Measurements from ENCODE around the gene GPR183. TPM values are rescaled to one million over a fixed set of nuclear protein-coding genes. Genes with fewer than 3 reads are reported as not detected.

GPR183 gene
- total RNA-seq, 1 experiment from 2014 or later = 0.15 TPM

DNA sequence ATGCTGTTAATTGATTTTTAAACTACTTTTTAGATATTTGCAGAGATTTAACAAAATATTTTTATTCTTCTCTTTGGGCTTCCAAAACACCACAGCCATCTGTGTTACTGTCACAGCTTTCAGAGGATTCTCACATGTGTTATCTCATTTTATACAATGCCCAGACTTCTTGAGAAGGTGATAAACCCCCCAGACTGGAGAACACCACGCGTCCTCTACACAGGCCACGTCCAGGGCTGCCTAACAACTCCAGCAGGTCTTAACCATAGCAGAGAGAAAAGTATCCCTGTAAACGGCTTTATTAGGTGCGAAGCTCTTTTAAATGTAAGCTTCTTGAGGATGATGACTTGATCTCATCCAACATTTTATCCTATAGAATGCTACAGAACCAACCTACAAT is 2.0 kb downstream of the GPR183 start:
- no peak overlapping the region for H3K4me3 ChIP-seq (ENCODE audit: low read depth in 2 of 2, low read length in 2 of 2)
- no peak overlapping the region for H3K27ac ChIP-seq (ENCODE audit: low read length)
- ChIA-PET CTCF (no interaction called here), POLR2A (no interaction called here)
- in situ Hi-C loops (cut with HindIII; ENCODE audit: low pct_unique_long_range_greater_than_20kb, low sequenced_read_pairs) = no loop called here
- H3K4me1 ChIP-seq (ENCODE audit: control insufficient read depth, insufficient read depth, low read length) = no peaks in the 10 kb centered on the region
- no peaks in the 10 kb centered on the region for H3K27me3 ChIP-seq (ENCODE audit: control insufficient read depth, insufficient read depth, low read length)
- intact Hi-C loops (cut with micrococcal nuclease; ENCODE audit: unreplicated experiment) = no loop called here
- no peak for DNase-seq (ENCODE audit: low read depth, low spot score)
- TF ChIP-seq, protein P1, sequence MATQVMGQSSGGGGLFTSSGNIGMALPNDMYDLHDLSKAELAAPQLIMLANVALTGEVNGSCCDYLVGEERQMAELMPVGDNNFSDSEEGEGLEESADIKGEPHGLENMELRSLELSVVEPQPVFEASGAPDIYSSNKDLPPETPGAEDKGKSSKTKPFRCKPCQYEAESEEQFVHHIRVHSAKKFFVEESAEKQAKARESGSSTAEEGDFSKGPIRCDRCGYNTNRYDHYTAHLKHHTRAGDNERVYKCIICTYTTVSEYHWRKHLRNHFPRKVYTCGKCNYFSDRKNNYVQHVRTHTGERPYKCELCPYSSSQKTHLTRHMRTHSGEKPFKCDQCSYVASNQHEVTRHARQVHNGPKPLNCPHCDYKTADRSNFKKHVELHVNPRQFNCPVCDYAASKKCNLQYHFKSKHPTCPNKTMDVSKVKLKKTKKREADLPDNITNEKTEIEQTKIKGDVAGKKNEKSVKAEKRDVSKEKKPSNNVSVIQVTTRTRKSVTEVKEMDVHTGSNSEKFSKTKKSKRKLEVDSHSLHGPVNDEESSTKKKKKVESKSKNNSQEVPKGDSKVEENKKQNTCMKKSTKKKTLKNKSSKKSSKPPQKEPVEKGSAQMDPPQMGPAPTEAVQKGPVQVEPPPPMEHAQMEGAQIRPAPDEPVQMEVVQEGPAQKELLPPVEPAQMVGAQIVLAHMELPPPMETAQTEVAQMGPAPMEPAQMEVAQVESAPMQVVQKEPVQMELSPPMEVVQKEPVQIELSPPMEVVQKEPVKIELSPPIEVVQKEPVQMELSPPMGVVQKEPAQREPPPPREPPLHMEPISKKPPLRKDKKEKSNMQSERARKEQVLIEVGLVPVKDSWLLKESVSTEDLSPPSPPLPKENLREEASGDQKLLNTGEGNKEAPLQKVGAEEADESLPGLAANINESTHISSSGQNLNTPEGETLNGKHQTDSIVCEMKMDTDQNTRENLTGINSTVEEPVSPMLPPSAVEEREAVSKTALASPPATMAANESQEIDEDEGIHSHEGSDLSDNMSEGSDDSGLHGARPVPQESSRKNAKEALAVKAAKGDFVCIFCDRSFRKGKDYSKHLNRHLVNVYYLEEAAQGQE (IDR thresholded peaks at IDR 0.05; ENCODE audit: insufficient read depth in 1 of 2, low read depth in 2 of 2, low read length in 1 of 2) = no peak
- TF ChIP-seq TCF7L2 (IDR thresholded peaks at IDR 0.05; ENCODE audit: low read depth, low read length) (no peak), SIN3A (IDR thresholded peaks at IDR 0.05; ENCODE audit: borderline replicate concordance, insufficient read depth, low read depth, low read length) (no peak), POLR2AphosphoS5 (IDR thresholded peaks at IDR 0.05; ENCODE audit: low read depth, low read length) (no peak)
- TF ChIP-seq, protein P2, sequence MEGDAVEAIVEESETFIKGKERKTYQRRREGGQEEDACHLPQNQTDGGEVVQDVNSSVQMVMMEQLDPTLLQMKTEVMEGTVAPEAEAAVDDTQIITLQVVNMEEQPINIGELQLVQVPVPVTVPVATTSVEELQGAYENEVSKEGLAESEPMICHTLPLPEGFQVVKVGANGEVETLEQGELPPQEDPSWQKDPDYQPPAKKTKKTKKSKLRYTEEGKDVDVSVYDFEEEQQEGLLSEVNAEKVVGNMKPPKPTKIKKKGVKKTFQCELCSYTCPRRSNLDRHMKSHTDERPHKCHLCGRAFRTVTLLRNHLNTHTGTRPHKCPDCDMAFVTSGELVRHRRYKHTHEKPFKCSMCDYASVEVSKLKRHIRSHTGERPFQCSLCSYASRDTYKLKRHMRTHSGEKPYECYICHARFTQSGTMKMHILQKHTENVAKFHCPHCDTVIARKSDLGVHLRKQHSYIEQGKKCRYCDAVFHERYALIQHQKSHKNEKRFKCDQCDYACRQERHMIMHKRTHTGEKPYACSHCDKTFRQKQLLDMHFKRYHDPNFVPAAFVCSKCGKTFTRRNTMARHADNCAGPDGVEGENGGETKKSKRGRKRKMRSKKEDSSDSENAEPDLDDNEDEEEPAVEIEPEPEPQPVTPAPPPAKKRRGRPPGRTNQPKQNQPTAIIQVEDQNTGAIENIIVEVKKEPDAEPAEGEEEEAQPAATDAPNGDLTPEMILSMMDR (IDR thresholded peaks at IDR 0.05) = no peak
- H3K9me3 ChIP-seq (ENCODE audit: control insufficient read depth, insufficient read depth, low read depth, low read length) = no peaks in the 10 kb centered on the region
- BruUV-seq (replicated peaks) = no TSS peak
- ATAC-seq = no peak
- no peaks in the 10 kb centered on the region for H3K36me3 ChIP-seq (ENCODE audit: control insufficient read depth, insufficient read depth, low read length)

DNA sequence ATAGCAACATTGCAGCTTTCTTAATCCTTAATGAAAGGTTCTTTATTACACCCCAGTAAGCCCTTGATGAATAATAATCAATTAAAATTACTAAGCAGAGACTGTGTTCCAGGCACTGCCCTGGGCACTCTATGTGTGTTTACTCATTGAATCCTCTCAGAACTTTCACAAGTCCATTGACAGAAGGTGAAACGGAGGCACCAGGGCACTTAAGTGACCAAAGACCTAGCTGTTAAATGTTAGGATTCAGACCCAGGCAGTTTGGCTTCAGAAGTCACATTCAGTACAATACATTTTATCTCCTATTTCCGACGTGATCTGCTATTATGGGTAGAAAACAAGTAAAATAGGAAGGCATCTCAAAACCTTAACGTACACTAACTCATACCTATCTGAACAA is 2.7 kb downstream of the GPR183 start:
- intact Hi-C loops (cut with micrococcal nuclease; ENCODE audit: unreplicated experiment) = no loop called here
- no peak overlapping the region for H3K27ac ChIP-seq (ENCODE audit: low read length)
- ChIA-PET POLR2A (no interaction called here), CTCF (no interaction called here)
- BruUV-seq (replicated peaks) = no TSS peak
- in situ Hi-C loops (cut with HindIII; ENCODE audit: low pct_unique_long_range_greater_than_20kb, low sequenced_read_pairs) = no loop called here
- H3K4me3 ChIP-seq (ENCODE audit: low read depth in 2 of 2, low read length in 2 of 2) = no peak overlapping the region
- H3K36me3 ChIP-seq (ENCODE audit: control insufficient read depth, insufficient read depth, low read length) = no peaks in the 10 kb centered on the region
- no peaks in the 10 kb centered on the region for H3K27me3 ChIP-seq (ENCODE audit: control insufficient read depth, insufficient read depth, low read length)
- no peaks in the 10 kb centered on the region for H3K4me1 ChIP-seq (ENCODE audit: control insufficient read depth, insufficient read depth, low read length)
- no peak for ATAC-seq
- no peak for TF ChIP-seq SIN3A (IDR thresholded peaks at IDR 0.05; ENCODE audit: borderline replicate concordance, insufficient read depth, low read depth, low read length)
- TF ChIP-seq POLR2AphosphoS5 (IDR thresholded peaks at IDR 0.05; ENCODE audit: low read depth, low read length) = no peak
- TF ChIP-seq, protein P2 (IDR thresholded peaks at IDR 0.05) = no peak
- TF ChIP-seq, protein P1 (IDR thresholded peaks at IDR 0.05; ENCODE audit: insufficient read depth in 1 of 2, low read depth in 2 of 2, low read length in 1 of 2) = no peak
- TF ChIP-seq TCF7L2 (IDR thresholded peaks at IDR 0.05; ENCODE audit: low read depth, low read length) = no peak
- no peaks in the 10 kb centered on the region for H3K9me3 ChIP-seq (ENCODE audit: control insufficient read depth, insufficient read depth, low read depth, low read length)
- DNase-seq (ENCODE audit: low read depth, low spot score) = no peak

All from Panc1 (cell line).